Measurements from ENCODE around the gene NRP1.

The NRP1 gene

DNA sequence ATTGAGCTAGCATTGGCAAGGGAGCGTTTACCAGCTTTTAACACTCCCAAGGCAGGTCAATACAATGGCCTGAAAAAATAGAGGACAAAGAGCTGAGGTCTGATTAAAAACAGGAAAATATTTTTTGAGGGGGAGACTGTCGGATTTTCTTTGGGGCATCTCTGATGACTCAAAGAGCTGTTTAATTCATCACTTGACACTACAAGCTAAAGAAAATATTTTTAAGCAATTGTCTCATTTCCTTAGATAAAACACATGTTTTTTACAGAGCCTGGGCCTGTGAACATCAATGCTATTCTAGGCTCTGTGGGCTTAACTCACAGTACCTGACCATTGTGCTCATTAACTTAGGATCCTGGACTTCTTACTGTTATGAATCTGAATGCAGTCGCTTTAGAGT, 100.8 kb downstream of the NRP1 start:
- Histone ChIP-seq H3K79me1 (ENCODE audit: low read length) (peaks cover 3% of the 10 kb centered on the region), H3K23ac (ENCODE audit: low read length) (no peak overlapping the region), H3K4me3 (ENCODE audit: low read depth, low read length) (no peak overlapping the region), H3K18ac (ENCODE audit: low read length) (no peak overlapping the region), H3K4me2 (ENCODE audit: low read length) (no peak overlapping the region), H4K91ac (ENCODE audit: low read depth, low read length) (no peak overlapping the region), H3K27ac (ENCODE audit: low read depth, low read length) (no peak overlapping the region), H4K12ac (ENCODE audit: low read depth, low read length) (no peak overlapping the region), H4K8ac (ENCODE audit: low read depth, low read length) (no peak overlapping the region), H2AK5ac (ENCODE audit: low read length) (no peak overlapping the region), H2BK120ac (ENCODE audit: insufficient read depth, low read length, poor library complexity) (no peak overlapping the region), H2BK5ac (ENCODE audit: low read depth, low read length, poor library complexity) (no peak overlapping the region), H3K9ac (ENCODE audit: low read length) (no peak overlapping the region), H3K4me1 (ENCODE audit: control insufficient read depth in 1 of 2, insufficient read depth in 2 of 2, low read length in 2 of 2) (peaks cover 4 to 20% of the 10 kb centered on the region in 2 experiments), H3K14ac (ENCODE audit: low read length) (no peak overlapping the region), H3K4ac (ENCODE audit: low read depth, low read length) (no peak overlapping the region), H3K9me3 (ENCODE audit: insufficient read depth, low read depth, low read length) (no peaks in the 10 kb centered on the region), H2BK12ac (ENCODE audit: low read length) (no peak overlapping the region), H2AFZ (ENCODE audit: insufficient read depth, low read length, poor library complexity) (no peak overlapping the region), H3K27me3 (ENCODE audit: insufficient read depth, low read length) (no peaks in the 10 kb centered on the region), H3K36me3 (ENCODE audit: control insufficient read depth in 1 of 2, insufficient read depth in 2 of 2, low read length in 2 of 2) (peaks cover 1 to 4% of the 10 kb centered on the region in 2 experiments), H3K79me2 (ENCODE audit: control insufficient read depth, insufficient read depth, low read length, poor library complexity) (no peaks in the 10 kb centered on the region)
- WGBS (ENCODE audit: extremely low coverage, insufficient coverage, insufficient read length) = no CpG with 5 or more reads among the region's 3 CpGs
- no peak for DNase-seq

DNA sequence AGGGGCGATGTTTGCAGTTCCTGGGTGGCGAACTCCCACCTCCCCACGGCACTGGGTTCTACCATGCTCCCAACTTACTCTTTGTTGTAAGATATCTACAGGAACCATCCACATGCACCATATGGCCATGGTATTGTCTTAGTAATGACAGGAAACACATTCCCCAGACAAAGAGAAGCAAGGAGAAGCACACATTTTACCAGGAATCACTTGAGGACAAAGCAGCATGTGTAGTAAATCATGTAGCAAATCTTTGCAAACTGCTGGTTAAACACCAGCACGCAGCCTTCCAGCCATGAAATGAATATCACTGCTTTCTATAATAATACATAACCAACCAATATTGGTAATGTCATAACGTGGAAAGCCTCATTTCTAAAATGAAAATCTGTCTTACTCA, 101.2 kb downstream of the NRP1 start:
- Histone ChIP-seq H3K4me2 (ENCODE audit: low read length) (no peak overlapping the region), H3K4me3 (ENCODE audit: low read depth, low read length) (no peak overlapping the region), H3K27ac (ENCODE audit: low read depth, low read length) (no peak overlapping the region), H3K23ac (ENCODE audit: low read length) (no peak overlapping the region), H4K12ac (ENCODE audit: low read depth, low read length) (no peak overlapping the region), H3K4ac (ENCODE audit: low read depth, low read length) (no peak overlapping the region), H3K79me1 (ENCODE audit: low read length) (peaks cover 3% of the 10 kb centered on the region), H2AK5ac (ENCODE audit: low read length) (no peak overlapping the region), H3K36me3 (ENCODE audit: control insufficient read depth in 1 of 2, insufficient read depth in 2 of 2, low read length in 2 of 2) (peaks cover 1 to 4% of the 10 kb centered on the region in 2 experiments), H3K79me2 (ENCODE audit: control insufficient read depth, insufficient read depth, low read length, poor library complexity) (no peaks in the 10 kb centered on the region), H2BK120ac (ENCODE audit: insufficient read depth, low read length, poor library complexity) (no peak overlapping the region), H3K14ac (ENCODE audit: low read length) (no peak overlapping the region), H2BK12ac (ENCODE audit: low read length) (no peak overlapping the region), H4K91ac (ENCODE audit: low read depth, low read length) (no peak overlapping the region), H2BK5ac (ENCODE audit: low read depth, low read length, poor library complexity) (no peak overlapping the region), H3K9me3 (ENCODE audit: insufficient read depth, low read depth, low read length) (no peaks in the 10 kb centered on the region), H4K8ac (ENCODE audit: low read depth, low read length) (no peak overlapping the region), H2AFZ (ENCODE audit: insufficient read depth, low read length, poor library complexity) (no peak overlapping the region), H3K27me3 (ENCODE audit: insufficient read depth, low read length) (no peaks in the 10 kb centered on the region), H3K4me1 (ENCODE audit: control insufficient read depth in 1 of 2, insufficient read depth in 2 of 2, low read length in 2 of 2) (peaks cover 4 to 17% of the 10 kb centered on the region in 2 experiments), H3K9ac (ENCODE audit: low read length) (no peak overlapping the region), H3K18ac (ENCODE audit: low read length) (no peak overlapping the region)
- no CpG with 5 or more reads among the region's 5 CpGs for WGBS (ENCODE audit: extremely low coverage, insufficient coverage, insufficient read length)
- no peak for DNase-seq

DNA sequence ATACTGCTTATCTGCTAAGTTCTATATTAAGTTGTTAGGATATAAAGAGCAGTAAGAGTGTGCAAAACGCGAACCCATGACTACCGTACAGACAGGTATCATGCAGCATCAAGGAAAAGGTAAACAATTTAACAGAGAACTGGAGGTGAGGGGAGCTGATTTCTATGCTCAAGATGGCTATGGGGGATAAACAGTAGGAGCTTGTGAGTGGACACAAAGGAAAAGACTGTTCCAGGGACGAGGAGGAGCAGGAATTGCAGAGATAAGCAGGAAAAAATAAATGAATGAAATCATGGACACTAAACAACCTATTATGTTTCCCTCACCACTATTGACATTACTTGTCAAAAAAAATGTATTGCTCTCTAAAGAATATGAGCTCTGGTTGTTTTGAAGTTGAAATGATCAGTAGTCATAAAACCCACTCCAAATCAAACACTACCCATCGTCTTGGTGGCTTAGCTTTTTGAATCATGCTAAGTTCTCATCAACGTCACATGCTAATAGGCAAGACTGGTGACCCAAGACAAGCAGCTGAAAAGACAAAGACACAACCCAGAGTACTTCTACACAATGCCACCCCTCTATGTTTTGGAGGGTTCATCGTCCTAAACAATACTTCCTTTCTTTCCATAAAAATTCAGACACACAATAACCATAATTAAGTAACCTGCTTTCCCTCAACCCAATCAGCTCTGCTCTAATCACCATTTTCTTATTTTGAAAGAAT, 102.7 kb downstream of the NRP1 start:
- Histone ChIP-seq H3K14ac (ENCODE audit: low read length) (no peak overlapping the region), H2AFZ (ENCODE audit: insufficient read depth, low read length, poor library complexity) (no peak overlapping the region), H3K9me3 (ENCODE audit: insufficient read depth, low read depth, low read length) (no peaks in the 10 kb centered on the region), H3K79me2 (ENCODE audit: control insufficient read depth, insufficient read depth, low read length, poor library complexity) (no peaks in the 10 kb centered on the region), H2BK12ac (ENCODE audit: low read length) (no peak overlapping the region), H3K79me1 (ENCODE audit: low read length) (no peaks in the 10 kb centered on the region), H3K27me3 (ENCODE audit: insufficient read depth, low read length) (no peaks in the 10 kb centered on the region), H2BK5ac (ENCODE audit: low read depth, low read length, poor library complexity) (no peak overlapping the region), H3K9ac (ENCODE audit: low read length) (no peak overlapping the region), H3K4me1 (ENCODE audit: control insufficient read depth in 1 of 2, insufficient read depth in 2 of 2, low read length in 2 of 2) (peaks cover 0 to 7% of the 10 kb centered on the region in 2 experiments), H4K91ac (ENCODE audit: low read depth, low read length) (no peak overlapping the region), H2BK120ac (ENCODE audit: insufficient read depth, low read length, poor library complexity) (no peak overlapping the region), H3K4me2 (ENCODE audit: low read length) (no peak overlapping the region), H3K4ac (ENCODE audit: low read depth, low read length) (no peak overlapping the region), H3K27ac (ENCODE audit: low read depth, low read length) (no peak overlapping the region), H4K12ac (ENCODE audit: low read depth, low read length) (no peak overlapping the region), H3K4me3 (ENCODE audit: low read depth, low read length) (no peak overlapping the region), H3K36me3 (ENCODE audit: control insufficient read depth in 1 of 2, insufficient read depth in 2 of 2, low read length in 2 of 2) (peaks cover 0 to 4% of the 10 kb centered on the region in 2 experiments), H2AK5ac (ENCODE audit: low read length) (no peak overlapping the region), H3K18ac (ENCODE audit: low read length) (no peak overlapping the region), H4K8ac (ENCODE audit: low read depth, low read length) (no peak overlapping the region), H3K23ac (ENCODE audit: low read length) (no peak overlapping the region)
- WGBS (ENCODE audit: extremely low coverage, insufficient coverage, insufficient read length) = no CpG with 5 or more reads among the region's 7 CpGs
- no peak for DNase-seq

DNA sequence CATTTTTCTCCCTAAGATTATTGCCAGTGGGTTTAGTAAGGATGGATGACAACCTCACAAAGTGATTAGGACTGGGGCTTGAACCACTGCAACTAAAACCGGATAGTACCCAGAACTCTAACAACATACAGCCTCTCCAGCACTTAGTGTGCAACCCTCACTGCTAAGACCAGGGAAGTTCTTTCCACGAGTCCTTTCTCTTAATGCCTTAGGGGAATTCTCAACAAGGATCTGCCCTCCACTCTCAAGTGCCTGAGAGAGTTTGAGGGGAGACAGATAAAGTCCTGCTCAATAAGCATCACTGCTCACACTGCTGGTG, 104.6 kb downstream of the NRP1 start:
- Histone ChIP-seq H3K27ac (ENCODE audit: low read depth, low read length) (no peak overlapping the region), H4K91ac (ENCODE audit: low read depth, low read length) (no peak overlapping the region), H3K9me3 (ENCODE audit: insufficient read depth, low read depth, low read length) (no peaks in the 10 kb centered on the region), H4K8ac (ENCODE audit: low read depth, low read length) (no peak overlapping the region), H3K9ac (ENCODE audit: low read length) (no peak overlapping the region), H2AK5ac (ENCODE audit: low read length) (no peak overlapping the region), H3K4me1 (ENCODE audit: control insufficient read depth in 1 of 2, insufficient read depth in 2 of 2, low read length in 2 of 2) (peaks cover 0 to 7% of the 10 kb centered on the region in 2 experiments), H3K23ac (ENCODE audit: low read length) (no peak overlapping the region), H3K18ac (ENCODE audit: low read length) (no peak overlapping the region), H2AFZ (ENCODE audit: insufficient read depth, low read length, poor library complexity) (no peak overlapping the region), H3K79me2 (ENCODE audit: control insufficient read depth, insufficient read depth, low read length, poor library complexity) (no peaks in the 10 kb centered on the region), H2BK12ac (ENCODE audit: low read length) (no peak overlapping the region), H3K79me1 (ENCODE audit: low read length) (no peaks in the 10 kb centered on the region), H3K27me3 (ENCODE audit: insufficient read depth, low read length) (no peaks in the 10 kb centered on the region), H3K14ac (ENCODE audit: low read length) (no peak overlapping the region), H3K36me3 (ENCODE audit: control insufficient read depth in 1 of 2, insufficient read depth in 2 of 2, low read length in 2 of 2) (peaks cover 0 to 8% of the 10 kb centered on the region in 2 experiments), H3K4me2 (ENCODE audit: low read length) (no peak overlapping the region), H4K12ac (ENCODE audit: low read depth, low read length) (no peak overlapping the region), H2BK5ac (ENCODE audit: low read depth, low read length, poor library complexity) (no peak overlapping the region), H2BK120ac (ENCODE audit: insufficient read depth, low read length, poor library complexity) (no peak overlapping the region), H3K4ac (ENCODE audit: low read depth, low read length) (no peak overlapping the region), H3K4me3 (ENCODE audit: low read depth, low read length) (no peak overlapping the region)
- WGBS (ENCODE audit: extremely low coverage, insufficient coverage, insufficient read length) = no CpG with 5 or more reads among the region's 2 CpGs
- DNase-seq = no peak
